ENCODE data around the gene UBE3B.

- no peak for TF ChIP-seq POLR2AphosphoS5 (IDR thresholded peaks at IDR 0.05)
- no peak for TF ChIP-seq CTCF (IDR thresholded peaks at IDR 0.05)
- TF ChIP-seq POLR2A (IDR thresholded peaks at IDR 0.05): no peak
Measured at GRCh38 chr12:109581334-109581691, 103.9 kb downstream of the UBE3B start.

All from prostate gland (tissue), 2 donors.